Motor neuron (in vitro differentiated cells): Measurements from ENCODE around the gene ECEL1. TPM values are rescaled to one million over a fixed set of nuclear protein-coding genes. Genes with fewer than 3 reads are reported as not detected.

Experiments used
- ATAC-seq, 8 experiments: fragments of 200-7000 bp; cut with Tn5 transposase; replicated peaks in 6 of 8; 2 replicates each; pipeline ENCODE4 v1.8.0; 2021; ENCODE audit warnings: mild to moderate bottlenecking in 8 of 8, moderate library complexity in 8 of 8
- H3K27ac ChIP-seq, 2 donors: fragments of 250-450 bp; sonication (Bioruptor Pico); 2 replicates each; pipeline ENCODE4 v1.9.0; 2021; ENCODE audit warnings: antibody characterized with exemption in 2 of 2, mild to moderate bottlenecking in 2 of 2, moderate library complexity in 1 of 2
- H3K4me1 ChIP-seq, 2 donors: fragments of 250-450 bp; sonication (Bioruptor Pico); replicated peaks in 1 of 2; 2 replicates each; pipeline ENCODE4 v1.6.1; 2021; ENCODE audit warnings: antibody characterized with exemption in 2 of 2, mild to moderate bottlenecking in 2 of 2, moderate library complexity in 1 of 2
- H3K4me3 ChIP-seq, 5 donors: fragments of 250-450 bp; sonication (Bioruptor Pico); 2 replicates each; pipeline ENCODE4 v1.9.0; 2021; ENCODE audit warnings: antibody characterized with exemption in 5 of 5, mild to moderate bottlenecking in 5 of 5, moderate library complexity in 4 of 5
- WGBS, 10 experiments: fragments of 450-650 bp; shearing (Covaris generic); methylation state at CpG; one replicate each; pipeline ENCODE4 v1.0.0; 2022; 5-methylcytosine and 5-hydroxymethylcytosine counted together
- in situ Hi-C, 9 experiments: fragments of 400-800 bp; cut with MboI; loops; one replicate each; pipeline ENCODE4 v1.15.0; 2021; ENCODE audit warnings: low sequenced_read_pairs in 9 of 9, low pct_unique_long_range_greater_than_20kb in 2 of 9; ENCODE audit not compliant: unreplicated experiment in 9 of 9
- total RNA-seq, 8 experiments: library from RNA; unstranded; fragments of 300-600 nt; gene quantifications; 2 replicates each; pipeline versions ENCODE4 v1.2.3 to v1.2.4, GENCODE V29; 2022

ECEL1 gene
- total RNA-seq, 8 experiments from 2014 or later, result 0.13 to 83.3 (median 30.6) TPM; not detected in 1

- Histone ChIP-seq H3K27ac (peak overlapping the region; percentile 1 to 84), H3K4me3 (peak overlapping the region; percentile 12 to 43 (median 40)), H3K4me1 (peaks cover 40 to 42% of the 10 kb centered on the region in 2 donors)
- peak in 5 of 8 experiments; percentile 62 to 76 (median 70) for ATAC-seq
- in situ Hi-C loops, result no loop called here
- 7 to 9% (median 7%) methylated on average over 5 to 11 of the region's 111 CpGs; no CpG with 5 or more reads in 7 of the 10 experiments for WGBS, 10 experiments
These were observed 1.7 kb downstream of the ECEL1 start for GRCh38 chr2:232485757-232486557.

- peak overlapping the region; percentile 12 to 43 (median 40) for H3K4me3 ChIP-seq
- no peak for ATAC-seq
- in situ Hi-C loops, result no loop called here
- WGBS, 10 experiments, result 0 to 48% (median 8%) methylated on average over 1 to 5 of the region's 22 CpGs; no CpG with 5 or more reads in 5 of the 10 experiments
- H3K27ac ChIP-seq, result peak overlapping the region in 1 of 2 donors; percentile 84
- peaks cover 34 to 39% of the 10 kb centered on the region in 2 donors for H3K4me1 ChIP-seq
These were observed 2.3 kb downstream of the ECEL1 start for GRCh38 chr2:232485348-232485756.

- in situ Hi-C loops, result no loop called here
- ATAC-seq, result no peak
- Histone ChIP-seq H3K27ac (no peak overlapping the region), H3K4me1 (peaks cover 31 to 33% of the 10 kb centered on the region in 2 donors), H3K4me3 (peak overlapping the region in 4 of 5 donors; percentile 36 to 43 (median 41))
- WGBS, 10 experiments, result 20 to 80% (median 69%) methylated on average over 1 to 11 of the region's 12 CpGs; no CpG with 5 or more reads in 5 of the 10 experiments
These were observed 2.8 kb downstream of the ECEL1 start for GRCh38 chr2:232484628-232485347.

- Histone ChIP-seq H3K27ac (no peak overlapping the region), H3K4me1 (peaks cover 25 to 26% of the 10 kb centered on the region in 2 donors), H3K4me3 (no peak overlapping the region)
- in situ Hi-C loops, result no loop called here
- WGBS, 10 experiments, result 73 to 100% (median 88%) methylated on average over 1 to 3 of the region's 19 CpGs; no CpG with 5 or more reads in 6 of the 10 experiments
- ATAC-seq, result no peak
These were observed 3.6 kb downstream of the ECEL1 start for GRCh38 chr2:232483923-232484627.

GRCh38 chr2:232483311-232483922 lies 4.2 kb downstream of the ECEL1 start:
- no peak for ATAC-seq
- in situ Hi-C loops, result no loop called here
- 26 to 100% (median 73%) methylated on average over 1 to 6 of the region's 10 CpGs; no CpG with 5 or more reads in 4 of the 10 experiments for WGBS, 10 experiments
- Histone ChIP-seq H3K4me3 (no peak overlapping the region), H3K27ac (no peak overlapping the region), H3K4me1 (peaks cover 18 to 19% of the 10 kb centered on the region in 2 donors)

GRCh38 chr2:232482301-232483238 lies 5.1 kb downstream of the ECEL1 start:
- no peak overlapping the region for H3K4me3 ChIP-seq
- no peak overlapping the region for H3K27ac ChIP-seq
- in situ Hi-C loops, result no loop called here
- WGBS, 10 experiments, result 0 to 88% (median 67%) methylated on average over 2 to 10 of the region's 31 CpGs; no CpG with 5 or more reads in 6 of the 10 experiments
- no peak for ATAC-seq
- H3K4me1 ChIP-seq, result peaks cover 11 to 13% of the 10 kb centered on the region in 2 donors

GRCh38 chr2:232481322-232482140 lies 6.1 kb downstream of the ECEL1 start:
- WGBS, 10 experiments, result 51 to 92% (median 83%) methylated on average over 1 to 10 of the region's 29 CpGs; no CpG with 5 or more reads in 5 of the 10 experiments
- Histone ChIP-seq H3K4me1 (peaks cover 11 to 13% of the 10 kb centered on the region in 2 donors), H3K27ac (no peak overlapping the region), H3K4me3 (no peak overlapping the region)
- no peak for ATAC-seq
- in situ Hi-C loops, result no loop called here

- in situ Hi-C loops, result no loop called here
- Histone ChIP-seq H3K4me3 (no peak overlapping the region), H3K4me1 (peaks cover 11 to 13% of the 10 kb centered on the region in 2 donors), H3K27ac (no peak overlapping the region)
- whole genome bisulfite sequencing, 10 experiments, result 60 to 96% (median 96%) methylated on average over 3 to 5 of the region's 26 CpGs; no CpG with 5 or more reads in 7 of the 10 experiments
- ATAC-seq, result peak in 1 of 8 experiments; percentile 27
These were observed 7.1 kb downstream of the ECEL1 start for GRCh38 chr2:232480201-232481190.

- in situ Hi-C loops, result no loop called here
- no peak overlapping the region for H3K27ac ChIP-seq
- no peak overlapping the region for H3K4me3 ChIP-seq
- H3K4me1 ChIP-seq, result peaks cover 4 to 7% of the 10 kb centered on the region in 2 donors
- ATAC-seq, result peak in 6 of 8 experiments; percentile 40 to 60 (median 45)
- 71 to 100% (median 93%) methylated on average over 1 to 12 of the region's 21 CpGs; no CpG with 5 or more reads in 5 of the 10 experiments for WGBS, 10 experiments
These were observed 8.1 kb downstream of the ECEL1 start for GRCh38 chr2:232479341-232480200.
